Mesodermal cell (in vitro differentiated cells): ENCODE data around the gene ATP7A. TPM values are rescaled to one million over a fixed set of nuclear protein-coding genes. Genes with fewer than 3 reads are reported as not detected.
"Not testable (repeated sequence)": the region's sequence is repeated elsewhere in the genome, so short reads cannot be mapped to it uniquely, and the experiment has no call there.

Source experiments
- H3K27ac ChIP-seq: 2 replicates; pipeline ENCODE4 v1.7.0; 2013; ENCODE audit warnings: mild to moderate bottlenecking, low read depth, low read length, moderate library complexity; ENCODE audit not compliant: severe bottlenecking
- H3K36me3 ChIP-seq: 2 replicates; pipeline ENCODE4 v1.7.1; 2013; ENCODE audit warnings: mild to moderate bottlenecking, low read length, moderate library complexity; ENCODE audit not compliant: control insufficient read depth, insufficient read depth
- H3K4me1 ChIP-seq: one replicate; pipeline ENCODE4 v1.7.1; 2013; ENCODE audit warnings: mild to moderate bottlenecking, low read length; ENCODE audit not compliant: insufficient read depth, control insufficient read depth, poor library complexity, severe bottlenecking
- H3K4me3 ChIP-seq: 2 replicates; pipeline ENCODE4 v1.7.0; 2013; ENCODE audit warnings: low read length, control low read depth, mild to moderate bottlenecking; ENCODE audit not compliant: insufficient read depth, poor library complexity, severe bottlenecking; ENCODE audit errors: extremely low read depth
- H3K9me3 ChIP-seq: 2 replicates; pipeline ENCODE4 v1.7.1; 2013; ENCODE audit warnings: mild to moderate bottlenecking, low read length, moderate library complexity; ENCODE audit not compliant: control insufficient read depth
- WGBS, 2 experiments: methylation state at CpG; one replicate each; pipeline ENCODE4 v1.1.5; 2013; ENCODE audit warnings: missing lambda C conversion rate in 2 of 2; ENCODE audit not compliant: insufficient coverage in 2 of 2; 5-methylcytosine and 5-hydroxymethylcytosine counted together
- polyA plus RNA-seq, 2 experiments: library from polyadenylated mRNA; stranded (reverse); fragments of 50-300 nt; gene quantifications; one replicate each; pipeline ENCODE4 v1.2.3, GENCODE V29; 2013

Gene ATP7A
- polyA plus RNA-seq (2013, experiment 1 of 2): 6.7 TPM
- polyA plus RNA-seq (2013, experiment 2 of 2): 6.3 TPM

GRCh38 chrX:77910108-77910840 is at the start of gene ATP7A:
ATP7A (plus strand) TSS chrX:77910693; CDS start chrX:77971642, 60,949 bp downstream.
- H3K9me3 ChIP-seq: no peaks in the 10 kb centered on the region
- WGBS, 2 experiments: 0 to 100% methylated on average over 1 to 2 of the region's 36 CpGs
- no peaks in the 10 kb centered on the region for H3K4me1 ChIP-seq
- no peaks in the 10 kb centered on the region for H3K36me3 ChIP-seq
- peak within 1 kb of the TSS; percentile 49 for H3K27ac ChIP-seq
- H3K4me3 ChIP-seq: peak within 1 kb of the TSS; percentile 47

GRCh38 chrX:77875372-77875771 is 35.1 kb upstream of the ATP7A start:
- no peak overlapping the region for H3K27ac ChIP-seq
- H3K36me3 ChIP-seq: peaks cover 18% of the 10 kb centered on the region
- H3K4me3 ChIP-seq: no peak overlapping the region
- H3K9me3 ChIP-seq: no peaks in the 10 kb centered on the region
- 88% methylated on average over 5 of the region's 8 CpGs; no CpG with 5 or more reads in 1 of the 2 experiments for WGBS, 2 experiments
- no peaks in the 10 kb centered on the region for H3K4me1 ChIP-seq

- H3K9me3 ChIP-seq, H3K36me3 ChIP-seq, H3K4me1 ChIP-seq, H3K27ac ChIP-seq, H3K4me3 ChIP-seq: not testable (repeated sequence)
- WGBS, 2 experiments: no CpG with 5 or more reads among the region's 4 CpGs
Measured at GRCh38 chrX:77881418-77881817, 29.1 kb upstream of the ATP7A start.

DNA sequence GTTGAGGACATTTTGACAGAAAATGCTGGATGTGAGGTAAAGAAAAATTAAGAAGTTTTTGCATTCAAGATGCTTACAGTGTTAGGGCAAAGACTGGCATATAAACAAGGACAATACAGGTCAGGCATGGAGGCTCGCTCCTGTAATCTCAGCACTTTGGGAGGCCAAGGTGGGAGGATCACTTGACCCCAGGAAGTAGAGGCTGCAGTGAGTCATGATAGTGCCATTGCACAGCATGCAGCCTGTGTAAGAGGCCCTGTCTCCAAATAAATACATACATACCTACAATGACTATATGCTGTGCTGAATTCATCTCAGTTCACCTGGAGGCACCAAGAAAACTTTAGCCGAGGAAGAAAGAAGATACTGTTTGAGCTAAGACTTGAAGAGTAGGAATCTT is 17.6 kb upstream of the ATP7A start:
- H3K4me3 ChIP-seq: no peak overlapping the region
- WGBS, 2 experiments: 80 to 100% methylated on average over 1 to 2 of the region's 2 CpGs
- peaks cover 4% of the 10 kb centered on the region for H3K4me1 ChIP-seq
- peaks cover 3% of the 10 kb centered on the region for H3K36me3 ChIP-seq
- no peak overlapping the region for H3K27ac ChIP-seq
- no peaks in the 10 kb centered on the region for H3K9me3 ChIP-seq

GRCh38 chrX:77893713-77894112 is 16.8 kb upstream of the ATP7A start:
- Histone ChIP-seq H3K36me3 (peaks cover 3% of the 10 kb centered on the region), H3K4me3 (peak overlapping the region; percentile 64), H3K9me3 (no peaks in the 10 kb centered on the region), H3K4me1 (peaks cover 4% of the 10 kb centered on the region), H3K27ac (no peak overlapping the region)
- 86 to 94% methylated on average over 3 of the region's 10 CpGs for WGBS, 2 experiments

DNA sequence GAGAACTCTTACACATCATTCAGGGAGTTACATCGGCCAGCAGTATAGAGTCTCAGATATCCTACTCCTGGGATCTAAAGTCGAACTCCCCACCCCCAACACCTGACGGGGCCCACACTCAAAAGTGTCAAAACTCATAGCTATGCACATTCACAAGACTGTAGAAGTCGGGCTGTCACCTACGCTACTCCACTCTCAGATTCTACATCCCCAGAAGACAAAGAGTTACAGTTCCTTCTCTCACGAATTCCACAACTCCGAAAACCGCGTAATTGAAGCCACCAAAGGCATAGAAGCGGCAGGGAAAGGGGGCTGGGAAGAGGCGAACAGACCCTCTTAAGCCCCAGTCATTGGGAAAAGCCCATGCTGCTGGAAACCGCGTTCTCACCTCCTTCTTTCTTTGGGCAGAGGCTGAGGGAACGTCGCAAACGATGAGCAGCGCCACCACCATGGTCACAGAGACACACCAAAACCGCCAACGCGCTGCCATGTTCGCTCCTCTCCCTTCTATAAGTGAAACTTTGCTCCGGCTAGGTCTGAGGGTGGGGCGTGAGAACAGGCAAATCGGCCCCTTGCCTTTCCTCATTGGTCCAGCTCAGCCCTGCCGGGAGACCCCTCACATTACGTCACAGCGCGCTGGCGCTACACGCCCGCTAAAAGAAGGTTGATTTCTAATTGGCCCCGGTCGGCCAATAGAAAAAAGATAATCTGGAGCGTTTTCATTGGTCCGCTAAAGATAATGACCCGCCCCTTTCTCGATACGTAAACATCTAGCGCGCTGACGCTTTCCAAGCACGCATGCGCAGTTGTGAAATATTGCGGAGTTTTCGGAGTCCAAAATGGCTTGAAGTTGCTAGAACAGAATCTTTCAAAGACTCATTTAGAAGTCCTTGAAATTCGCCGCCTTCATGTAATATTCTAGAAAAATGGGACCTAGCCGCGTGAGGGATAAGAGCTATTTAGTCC is 15.3 kb upstream of the ATP7A start, which contains the start of gene MAGT1:
MAGT1 (minus strand) TSS at position 515 of the 966 bp plus-strand sequence; CDS start at position 490, 25 bp downstream.
- peak within 1 kb of the TSS; percentile 94 for H3K27ac ChIP-seq
- WGBS, 2 experiments: 0% methylated on average over 10 to 23 of the region's 49 CpGs

GRCh38 chrX:77899081-77899828 is 11.2 kb upstream of the ATP7A start, which contains the start of gene COX7B:
COX7B (plus strand) TSS chrX:77899468; CDS start chrX:77899554, 86 bp downstream.
- H3K9me3 ChIP-seq: no peaks in the 10 kb centered on the region
- H3K4me1 ChIP-seq: no peaks in the 10 kb centered on the region
- WGBS, 2 experiments: 0% methylated on average over 12 to 18 of the region's 28 CpGs
- peaks cover 23% of the 10 kb centered on the region for H3K36me3 ChIP-seq
- peak within 1 kb of the TSS; percentile 64 for H3K4me3 ChIP-seq
- H3K27ac ChIP-seq: peak within 1 kb of the TSS; percentile 86

More for the DNA sequence above, 15.3 kb upstream of the ATP7A start, which contains the start of gene MAGT1:
- peaks cover 4% of the 10 kb centered on the region for H3K4me1 ChIP-seq
- no peaks in the 10 kb centered on the region for H3K9me3 ChIP-seq
- H3K36me3 ChIP-seq: no peaks in the 10 kb centered on the region
- H3K4me3 ChIP-seq: peak within 1 kb of the TSS; percentile 64

DNA sequence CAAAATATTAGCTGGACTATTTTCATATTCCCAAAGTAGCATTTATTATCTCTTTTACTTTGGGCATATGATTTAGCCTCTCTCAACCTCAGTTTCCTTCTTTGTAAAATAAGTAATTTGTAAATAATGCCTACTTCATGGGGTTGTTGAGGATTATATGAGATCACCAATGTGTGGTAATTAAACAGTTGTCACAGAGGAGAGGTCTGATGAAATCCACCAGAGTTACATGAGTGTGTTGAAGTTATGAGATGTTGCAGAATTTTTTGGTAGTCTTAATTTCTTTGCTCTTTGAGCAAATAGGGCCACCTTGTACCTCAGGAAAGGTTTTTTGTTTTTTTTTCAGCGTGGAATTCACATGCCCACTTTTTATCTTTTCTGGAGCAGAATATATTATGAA is 9.8 kb upstream of the ATP7A start:
- Histone ChIP-seq H3K9me3 (no peaks in the 10 kb centered on the region), H3K27ac (peak overlapping the region; percentile 10), H3K4me3 (peak overlapping the region; percentile 64), H3K4me1 (no peaks in the 10 kb centered on the region), H3K36me3 (peaks cover 31% of the 10 kb centered on the region)
- WGBS, 2 experiments: no CpG with 5 or more reads among the region's 1 CpG

DNA sequence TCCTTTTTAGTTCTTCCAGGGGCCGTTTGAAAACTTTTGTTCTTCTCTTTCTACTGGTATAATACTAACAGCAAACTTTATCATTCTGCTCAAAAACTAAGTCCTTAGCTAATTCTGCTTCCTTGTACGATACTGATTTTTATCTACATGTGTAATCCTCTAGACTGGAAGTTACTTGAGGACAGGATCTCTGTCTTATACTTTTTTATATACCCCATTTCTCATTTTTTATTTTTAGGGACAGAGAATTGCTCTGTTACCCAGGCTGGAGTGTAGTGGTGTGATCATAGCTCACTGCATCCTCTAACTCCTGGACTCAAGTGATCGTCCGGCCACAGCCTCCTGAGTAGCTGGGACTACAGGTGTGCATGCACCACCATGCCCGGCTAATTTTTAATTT is 9.0 kb upstream of the ATP7A start:
- WGBS, 2 experiments: 100% methylated on average over 2 of the region's 5 CpGs
- H3K4me3 ChIP-seq: no peak overlapping the region
- H3K9me3 ChIP-seq: no peaks in the 10 kb centered on the region
- H3K36me3 ChIP-seq: peaks cover 31% of the 10 kb centered on the region
- no peak overlapping the region for H3K27ac ChIP-seq
- H3K4me1 ChIP-seq: no peaks in the 10 kb centered on the region
